DMS79 (cell line): ENCODE results near the gene SLC27A5.

Experiments used
- DNase-seq: peaks from one replicate; lab custom pipeline; 2025; lab: John Stamatoyannopoulos, UW

SLC27A5 gene, protein sequence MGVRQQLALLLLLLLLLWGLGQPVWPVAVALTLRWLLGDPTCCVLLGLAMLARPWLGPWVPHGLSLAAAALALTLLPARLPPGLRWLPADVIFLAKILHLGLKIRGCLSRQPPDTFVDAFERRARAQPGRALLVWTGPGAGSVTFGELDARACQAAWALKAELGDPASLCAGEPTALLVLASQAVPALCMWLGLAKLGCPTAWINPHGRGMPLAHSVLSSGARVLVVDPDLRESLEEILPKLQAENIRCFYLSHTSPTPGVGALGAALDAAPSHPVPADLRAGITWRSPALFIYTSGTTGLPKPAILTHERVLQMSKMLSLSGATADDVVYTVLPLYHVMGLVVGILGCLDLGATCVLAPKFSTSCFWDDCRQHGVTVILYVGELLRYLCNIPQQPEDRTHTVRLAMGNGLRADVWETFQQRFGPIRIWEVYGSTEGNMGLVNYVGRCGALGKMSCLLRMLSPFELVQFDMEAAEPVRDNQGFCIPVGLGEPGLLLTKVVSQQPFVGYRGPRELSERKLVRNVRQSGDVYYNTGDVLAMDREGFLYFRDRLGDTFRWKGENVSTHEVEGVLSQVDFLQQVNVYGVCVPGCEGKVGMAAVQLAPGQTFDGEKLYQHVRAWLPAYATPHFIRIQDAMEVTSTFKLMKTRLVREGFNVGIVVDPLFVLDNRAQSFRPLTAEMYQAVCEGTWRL

DNA sequence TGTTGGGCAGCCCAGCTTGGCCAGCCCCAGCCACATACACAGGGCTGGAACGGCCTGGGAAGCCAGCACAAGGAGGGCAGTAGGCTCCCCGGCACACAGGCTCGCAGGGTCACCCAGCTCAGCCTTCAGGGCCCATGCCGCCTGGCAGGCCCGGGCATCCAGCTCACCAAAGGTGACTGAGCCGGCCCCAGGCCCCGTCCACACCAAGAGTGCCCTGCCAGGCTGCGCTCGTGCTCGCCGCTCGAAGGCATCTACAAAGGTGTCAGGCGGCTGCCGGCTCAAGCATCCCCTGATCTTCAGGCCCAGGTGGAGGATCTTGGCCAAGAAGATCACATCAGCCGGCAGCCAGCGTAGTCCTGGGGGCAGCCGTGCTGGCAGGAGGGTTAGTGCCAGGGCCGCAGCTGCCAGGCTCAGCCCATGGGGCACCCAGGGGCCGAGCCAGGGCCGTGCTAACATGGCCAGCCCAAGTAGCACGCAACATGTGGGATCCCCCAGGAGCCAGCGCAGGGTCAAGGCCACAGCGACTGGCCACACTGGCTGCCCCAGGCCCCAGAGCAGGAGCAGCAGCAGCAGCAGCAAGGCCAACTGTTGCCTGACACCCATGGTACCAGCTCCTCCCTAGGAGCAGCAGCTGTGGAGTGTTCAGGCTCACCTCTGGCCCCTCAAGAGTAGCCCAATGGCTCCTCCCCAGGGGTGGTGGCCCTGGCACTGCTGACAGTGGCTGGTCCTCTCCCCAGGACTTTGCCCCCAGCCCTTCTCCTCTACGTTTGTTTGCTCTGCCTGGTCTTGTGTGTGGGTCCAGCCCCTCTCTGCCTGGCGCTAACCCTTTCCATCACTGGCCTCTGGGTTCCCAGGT lies at the start of gene SLC27A5:
Gene SLC27A5, minus strand, starts transcription at position 640 of the 856 bp plus-strand sequence. Its CDS starts 37 bp downstream, at position 603.
- no peak for DNase-seq

GRCh38 chr19:58560921-58561320 lies 49.1 kb upstream of the SLC27A5 start:
- DNase-seq, result no peak

GRCh38 chr19:58560007-58560887 lies 48.5 kb upstream of the SLC27A5 start:
- DNase-seq, result no peak

DNA sequence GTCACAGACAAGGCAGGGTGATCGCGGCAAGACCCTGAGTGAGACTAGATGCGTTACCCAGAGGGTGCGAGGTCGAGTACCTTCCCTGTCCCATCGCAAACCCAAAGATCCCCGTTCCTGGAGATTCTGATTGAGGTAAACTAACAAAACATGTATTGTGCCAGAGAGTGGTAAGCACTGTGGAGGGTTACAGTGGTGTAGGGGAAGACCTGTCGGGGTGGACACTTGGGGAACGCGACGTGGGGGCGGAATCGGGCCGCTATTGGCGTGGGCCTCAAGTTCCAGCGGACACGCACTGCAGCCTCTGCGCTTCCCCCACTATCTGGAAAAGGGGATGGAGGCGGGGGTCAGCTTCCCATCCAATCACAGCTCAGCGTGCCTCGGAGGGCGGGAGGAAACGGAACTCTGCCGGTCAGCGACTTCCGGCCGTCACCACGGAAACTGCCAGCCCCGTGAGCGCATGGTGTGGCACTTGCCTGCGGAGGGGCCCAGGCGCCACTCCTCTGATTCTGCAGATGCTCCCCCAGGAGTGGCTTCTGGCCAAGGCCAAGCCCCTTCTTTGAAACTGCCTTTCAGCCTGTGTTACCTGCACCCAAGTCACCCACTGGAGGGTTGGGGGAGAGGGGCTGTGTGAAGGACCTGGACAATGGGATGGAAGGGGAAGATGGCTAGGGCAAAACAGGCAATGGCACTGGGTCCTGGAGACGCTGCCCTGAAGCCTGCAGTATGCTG lies 47.6 kb upstream of the SLC27A5 start:
- DNase-seq, result no peak

- no peak for DNase-seq
Measured at GRCh38 chr19:58558623-58559274, 47.0 kb upstream of the SLC27A5 start.

GRCh38 chr19:58558066-58558622 lies 46.4 kb upstream of the SLC27A5 start, which contains the start of gene UBE2M:
TSS of gene UBE2M (minus strand) at chr19:58558611. CDS start at chr19:58558381, 230 bp downstream.
- DNase-seq, result no peak

GRCh38 chr19:58557221-58558065 lies 45.7 kb upstream of the SLC27A5 start:
- DNase-seq, result no peak

GRCh38 chr19:58556622-58557220 lies 44.9 kb upstream of the SLC27A5 start:
- no peak for DNase-seq

DNA sequence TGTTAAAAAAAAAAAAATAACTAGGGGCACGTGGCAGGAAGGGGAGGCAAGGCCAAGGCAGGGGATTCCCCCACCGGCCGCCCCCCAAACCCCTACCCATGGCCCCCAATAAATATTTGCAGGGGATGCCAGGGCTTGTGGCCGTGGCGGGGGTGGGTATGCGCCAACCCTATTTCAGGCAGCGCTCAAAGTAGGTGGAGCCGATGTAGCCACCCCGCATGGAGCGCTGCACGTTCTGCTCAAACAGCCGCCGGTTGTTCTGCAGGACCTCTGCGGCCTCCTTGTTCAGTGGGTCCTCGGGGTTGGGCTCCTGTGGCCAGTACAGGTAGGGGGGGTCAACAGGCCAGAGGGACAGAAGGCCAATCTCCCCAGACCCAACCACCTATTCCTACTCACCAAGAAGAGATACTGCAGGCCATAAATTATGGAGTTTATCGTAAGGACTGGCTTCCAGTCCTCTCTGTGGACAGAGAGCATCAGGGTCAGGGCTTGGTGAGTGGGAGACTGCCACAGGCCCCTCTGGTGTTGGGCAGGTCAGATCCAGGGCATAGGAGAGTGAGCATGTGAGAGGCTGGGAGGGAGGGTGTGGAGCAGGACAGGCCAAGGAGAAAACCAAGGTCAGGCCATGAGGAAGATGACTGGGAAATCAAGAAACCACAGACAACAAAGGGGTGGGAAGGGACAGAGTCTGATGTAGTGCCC lies 44.3 kb upstream of the SLC27A5 start:
- no peak for DNase-seq

GRCh38 chr19:58555369-58555885 lies 43.6 kb upstream of the SLC27A5 start:
- DNase-seq, result no peak

DNA sequence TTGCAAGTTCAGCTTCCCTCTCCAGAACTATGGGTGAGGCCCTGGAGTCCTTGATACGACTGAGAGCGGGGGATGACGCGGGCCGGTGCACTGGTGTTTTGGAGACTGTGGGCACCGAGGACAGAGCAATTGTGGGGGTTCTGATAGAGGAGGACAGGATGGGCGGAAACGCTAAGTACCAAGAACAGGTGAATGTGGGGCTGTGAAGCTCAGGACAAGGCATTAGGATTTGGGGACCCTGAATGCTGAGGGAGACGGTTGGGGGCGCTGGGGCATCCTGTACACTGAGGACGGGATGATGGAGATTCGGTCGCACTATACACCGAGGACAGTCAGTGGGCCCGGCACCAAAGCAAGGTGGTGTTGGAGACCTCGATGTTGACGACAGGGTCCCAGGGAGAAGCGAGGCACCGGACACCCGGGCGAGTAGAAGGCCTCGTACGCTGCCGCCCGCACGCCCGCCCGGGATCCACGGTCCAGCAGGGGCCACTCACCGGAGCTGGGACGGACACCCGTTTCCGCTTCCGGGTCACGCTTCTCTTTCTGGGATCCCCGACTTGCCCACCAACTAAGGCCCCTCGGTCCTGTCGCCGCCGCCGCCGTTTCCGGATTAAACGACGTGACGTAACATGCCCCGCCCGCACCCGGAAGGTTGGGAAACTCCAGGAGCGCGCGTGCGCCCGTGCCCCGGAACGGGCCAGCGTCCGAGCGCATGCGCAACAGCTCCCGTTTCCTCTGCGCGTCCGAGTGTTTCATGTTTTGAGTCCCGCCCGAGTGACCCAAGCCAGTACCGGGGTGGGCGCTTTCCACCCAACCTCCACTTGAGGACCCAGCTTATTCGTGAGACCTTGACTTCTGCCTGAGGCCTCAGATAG lies 42.9 kb upstream of the SLC27A5 start, which contains the start of gene CHMP2A:
Gene CHMP2A, minus strand, starts transcription at position 612 of the 875 bp plus-strand sequence. CDS start 893 bp downstream, outside the sequence.
- DNase-seq, result no peak

- DNase-seq, result no peak
Measured at GRCh38 chr19:58553799-58554493, 42.2 kb upstream of the SLC27A5 start.

GRCh38 chr19:58552655-58553054 lies 40.9 kb upstream of the SLC27A5 start:
- DNase-seq, result no peak

- DNase-seq, result no peak
Measured at GRCh38 chr19:58551577-58552471, 40.0 kb upstream of the SLC27A5 start.

DNA sequence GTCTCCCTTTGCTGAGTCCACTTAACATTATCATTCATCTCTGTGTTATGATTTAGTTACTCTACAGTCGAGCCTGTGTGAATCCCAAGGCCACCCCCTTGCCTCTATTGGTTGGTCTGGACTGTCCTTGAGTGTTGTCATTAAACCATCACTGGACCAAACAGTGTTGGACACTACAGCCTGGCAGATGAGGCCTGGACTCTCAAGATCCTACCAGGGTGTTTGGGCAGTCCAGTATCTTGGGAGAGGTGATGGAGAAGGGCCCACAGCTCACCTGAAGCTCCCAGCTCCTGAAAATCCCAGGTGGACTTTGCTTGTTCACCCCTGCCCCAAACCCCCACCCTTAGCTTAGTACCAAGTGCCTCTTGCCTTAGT lies 39.3 kb upstream of the SLC27A5 start:
- DNase-seq, result no peak
